Neural cell (in vitro differentiated cells): ENCODE data around the gene FHL2. TPM values are rescaled to one million over a fixed set of nuclear protein-coding genes. Genes with fewer than 3 reads are reported as not detected.

Experiments
- H2AFZ ChIP-seq: fragments of 200-600, 300-800 bp; sonication (generic), shearing (Covaris generic); 2 replicates; pipeline ENCODE4 v1.6.0; 2014; ENCODE audit warnings: low read depth, mild to moderate bottlenecking, antibody characterized with exemption, low read length, moderate library complexity
- H3F3A ChIP-seq: fragments of 200-600 bp; shearing (Covaris generic); 2 replicates; pipeline ENCODE4 v1.6.1; 2016; ENCODE audit warnings: mild to moderate bottlenecking, moderate library complexity, mixed read lengths, antibody characterized with exemption, low read length; ENCODE audit not compliant: insufficient read depth, poor library complexity, severe bottlenecking
- H3K27ac ChIP-seq: fragments of 200-600, 300-800 bp; sonication (generic), shearing (Covaris generic); 2 replicates; pipeline ENCODE4 v1.5.1; 2014; ENCODE audit warnings: mild to moderate bottlenecking, low read length, moderate library complexity
- H3K27me3 ChIP-seq: fragments of 300-800, 200-600 bp; sonication (generic), shearing (Covaris generic); 2 replicates; pipeline ENCODE4 v1.6.0; 2014; ENCODE audit warnings: mild to moderate bottlenecking, low read depth, low read length, moderate library complexity; ENCODE audit not compliant: insufficient read depth
- H3K36me3 ChIP-seq: fragments of 300-800, 200-600 bp; sonication (generic), shearing (Covaris generic); 2 replicates; pipeline ENCODE4 v1.5.1; 2014; ENCODE audit warnings: mild to moderate bottlenecking, antibody characterized with exemption, low read length, moderate library complexity; ENCODE audit not compliant: insufficient read depth
- H3K4me2 ChIP-seq: fragments of 300-800, 200-600 bp; sonication (generic), shearing (Covaris generic); 2 replicates; pipeline ENCODE4 v1.6.0; 2014; ENCODE audit warnings: mild to moderate bottlenecking, low read length
- H3K4me3 ChIP-seq: fragments of 300-800, 200-600 bp; sonication (generic), shearing (Covaris generic); 2 replicates; pipeline ENCODE4 v1.5.1; 2014; ENCODE audit warnings: mild to moderate bottlenecking, low read length, moderate library complexity
- H3K79me2 ChIP-seq: fragments of 200-600 bp; shearing (Covaris generic); replicated peaks from 2 replicates; pipeline ENCODE4 v1.6.0; 2014; ENCODE audit warnings: mild to moderate bottlenecking, low read length, moderate library complexity; ENCODE audit not compliant: insufficient read depth
- H3K9ac ChIP-seq: fragments of 300-800, 200-600 bp; sonication (generic), shearing (Covaris generic); 2 replicates; pipeline ENCODE4 v1.6.1; 2016; ENCODE audit warnings: mild to moderate bottlenecking, low read length, mixed read lengths
- H3K9me2 ChIP-seq: fragments of 200-600 bp; shearing (Covaris generic); 2 replicates; pipeline ENCODE4 v1.6.1; 2016; ENCODE audit warnings: mild to moderate bottlenecking, low read length, mixed read lengths; ENCODE audit not compliant: insufficient read depth
- H3K9me3 ChIP-seq: fragments of 200-600, 300-800 bp; sonication (generic), shearing (Covaris generic); 2 replicates; pipeline ENCODE4 v1.6.1; 2016; ENCODE audit warnings: mild to moderate bottlenecking, mixed run types, low read length, moderate library complexity, mixed read lengths
- H4K20me1 ChIP-seq: fragments of 200-600 bp; shearing (Covaris generic); 2 replicates; pipeline ENCODE4 v1.6.1; 2016; ENCODE audit warnings: mild to moderate bottlenecking, mixed run types; ENCODE audit not compliant: insufficient read depth
- EP300 ChIP-seq: fragments of 450-650 bp; conservative IDR thresholded peaks from 2 replicates; pipeline ENCODE4 v1.6.1; 2014; ENCODE audit warnings: antibody characterized with exemption, mild to moderate bottlenecking, moderate library complexity; ENCODE audit not compliant: poor library complexity, severe bottlenecking
- EZH2 ChIP-seq: fragments of 200-600, 300-800 bp; shearing (Covaris generic), sonication (generic); IDR thresholded peaks from 2 replicates; pipeline ENCODE4 v1.6.1; 2014; ENCODE audit warnings: antibody characterized with exemption, low read length, borderline replicate concordance, mild to moderate bottlenecking; ENCODE audit not compliant: insufficient read depth, poor library complexity, severe bottlenecking
- MXI1 ChIP-seq: fragments of 450-650 bp; conservative IDR thresholded peaks from 2 replicates; pipeline ENCODE4 v1.6.1; 2014; ENCODE audit warnings: antibody characterized with exemption, mild to moderate bottlenecking; ENCODE audit not compliant: poor library complexity, severe bottlenecking
- POLR2AphosphoS5 ChIP-seq: IDR thresholded peaks from 2 replicates; pipeline ENCODE4 v1.6.1; 2012
- RAD21 ChIP-seq: fragments of 450-650 bp; conservative IDR thresholded peaks from 2 replicates; pipeline ENCODE4 v1.6.1; 2014; ENCODE audit warnings: antibody characterized with exemption, mild to moderate bottlenecking, moderate library complexity
- SMC3 ChIP-seq: fragments of 450-650 bp; conservative IDR thresholded peaks from 2 replicates; pipeline ENCODE4 v1.6.1; 2014; ENCODE audit warnings: antibody characterized with exemption, mild to moderate bottlenecking, moderate library complexity; ENCODE audit not compliant: poor library complexity
- TAF1 ChIP-seq: IDR thresholded peaks from 2 replicates; pipeline ENCODE4 v1.6.1; 2012; ENCODE audit warnings: low read depth
- polyA plus RNA-seq: library from polyadenylated mRNA; depleted of rRNA; stranded (reverse); fragments of >200 nt; gene quantifications from 2 replicates; pipeline ENCODE4 v1.2.3, GENCODE V29; 2014
- TF ChIP-seq, protein P1 (sequence below): fragments of 450-650 bp; IDR thresholded peaks from 2 replicates; pipeline ENCODE4 v1.5.1; 2014; ENCODE audit warnings: antibody characterized with exemption, mild to moderate bottlenecking, moderate library complexity; ENCODE audit not compliant: poor library complexity, severe bottlenecking
- TF ChIP-seq, protein P2 (sequence below): IDR thresholded peaks from 2 replicates; pipeline ENCODE4 v1.6.1; 2012; ENCODE audit warnings: borderline replicate concordance

Gene FHL2
- polyA plus RNA-seq, 1 donor from 2014 or later: 3.5 TPM

DNA sequence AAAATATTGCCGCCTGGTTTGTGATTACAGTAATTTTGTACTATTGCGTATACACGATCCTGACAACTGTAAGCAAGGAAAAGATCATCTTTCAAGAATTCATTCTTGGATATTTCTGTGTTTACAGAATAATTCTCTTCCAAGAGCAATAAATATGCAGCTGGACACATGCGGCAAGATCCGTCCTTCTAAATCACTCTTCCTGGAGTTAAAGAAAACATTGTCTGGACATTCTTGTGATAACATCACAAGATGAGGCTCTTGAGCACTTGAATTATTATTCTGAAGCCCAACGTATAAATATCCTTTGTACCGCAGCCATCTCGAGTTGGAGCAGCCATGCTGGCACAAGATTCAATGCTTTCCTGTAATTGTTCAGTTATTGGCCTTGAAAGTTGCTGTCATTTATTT is 9.9 kb downstream of the FHL2 start:
- no peaks in the 10 kb centered on the region for H3K27me3 ChIP-seq
- H3K9ac ChIP-seq: no peak overlapping the region
- no peaks in the 10 kb centered on the region for H3K9me2 ChIP-seq
- H3K4me2 ChIP-seq: no peak overlapping the region
- H3K27ac ChIP-seq: no peak overlapping the region
- H2AFZ ChIP-seq: no peak overlapping the region
- no peak for TF ChIP-seq POLR2AphosphoS5
- TF ChIP-seq EZH2: no peak
- no peak for TF ChIP-seq TAF1
- no peak for TF ChIP-seq SMC3
- no peak for TF ChIP-seq EP300
- TF ChIP-seq, protein P1, sequence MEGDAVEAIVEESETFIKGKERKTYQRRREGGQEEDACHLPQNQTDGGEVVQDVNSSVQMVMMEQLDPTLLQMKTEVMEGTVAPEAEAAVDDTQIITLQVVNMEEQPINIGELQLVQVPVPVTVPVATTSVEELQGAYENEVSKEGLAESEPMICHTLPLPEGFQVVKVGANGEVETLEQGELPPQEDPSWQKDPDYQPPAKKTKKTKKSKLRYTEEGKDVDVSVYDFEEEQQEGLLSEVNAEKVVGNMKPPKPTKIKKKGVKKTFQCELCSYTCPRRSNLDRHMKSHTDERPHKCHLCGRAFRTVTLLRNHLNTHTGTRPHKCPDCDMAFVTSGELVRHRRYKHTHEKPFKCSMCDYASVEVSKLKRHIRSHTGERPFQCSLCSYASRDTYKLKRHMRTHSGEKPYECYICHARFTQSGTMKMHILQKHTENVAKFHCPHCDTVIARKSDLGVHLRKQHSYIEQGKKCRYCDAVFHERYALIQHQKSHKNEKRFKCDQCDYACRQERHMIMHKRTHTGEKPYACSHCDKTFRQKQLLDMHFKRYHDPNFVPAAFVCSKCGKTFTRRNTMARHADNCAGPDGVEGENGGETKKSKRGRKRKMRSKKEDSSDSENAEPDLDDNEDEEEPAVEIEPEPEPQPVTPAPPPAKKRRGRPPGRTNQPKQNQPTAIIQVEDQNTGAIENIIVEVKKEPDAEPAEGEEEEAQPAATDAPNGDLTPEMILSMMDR: no peak
- TF ChIP-seq RAD21: no peak
- no peak for TF ChIP-seq MXI1
- TF ChIP-seq, protein P2, sequence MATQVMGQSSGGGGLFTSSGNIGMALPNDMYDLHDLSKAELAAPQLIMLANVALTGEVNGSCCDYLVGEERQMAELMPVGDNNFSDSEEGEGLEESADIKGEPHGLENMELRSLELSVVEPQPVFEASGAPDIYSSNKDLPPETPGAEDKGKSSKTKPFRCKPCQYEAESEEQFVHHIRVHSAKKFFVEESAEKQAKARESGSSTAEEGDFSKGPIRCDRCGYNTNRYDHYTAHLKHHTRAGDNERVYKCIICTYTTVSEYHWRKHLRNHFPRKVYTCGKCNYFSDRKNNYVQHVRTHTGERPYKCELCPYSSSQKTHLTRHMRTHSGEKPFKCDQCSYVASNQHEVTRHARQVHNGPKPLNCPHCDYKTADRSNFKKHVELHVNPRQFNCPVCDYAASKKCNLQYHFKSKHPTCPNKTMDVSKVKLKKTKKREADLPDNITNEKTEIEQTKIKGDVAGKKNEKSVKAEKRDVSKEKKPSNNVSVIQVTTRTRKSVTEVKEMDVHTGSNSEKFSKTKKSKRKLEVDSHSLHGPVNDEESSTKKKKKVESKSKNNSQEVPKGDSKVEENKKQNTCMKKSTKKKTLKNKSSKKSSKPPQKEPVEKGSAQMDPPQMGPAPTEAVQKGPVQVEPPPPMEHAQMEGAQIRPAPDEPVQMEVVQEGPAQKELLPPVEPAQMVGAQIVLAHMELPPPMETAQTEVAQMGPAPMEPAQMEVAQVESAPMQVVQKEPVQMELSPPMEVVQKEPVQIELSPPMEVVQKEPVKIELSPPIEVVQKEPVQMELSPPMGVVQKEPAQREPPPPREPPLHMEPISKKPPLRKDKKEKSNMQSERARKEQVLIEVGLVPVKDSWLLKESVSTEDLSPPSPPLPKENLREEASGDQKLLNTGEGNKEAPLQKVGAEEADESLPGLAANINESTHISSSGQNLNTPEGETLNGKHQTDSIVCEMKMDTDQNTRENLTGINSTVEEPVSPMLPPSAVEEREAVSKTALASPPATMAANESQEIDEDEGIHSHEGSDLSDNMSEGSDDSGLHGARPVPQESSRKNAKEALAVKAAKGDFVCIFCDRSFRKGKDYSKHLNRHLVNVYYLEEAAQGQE: no peak
- no peak overlapping the region for H3K4me3 ChIP-seq
- H4K20me1 ChIP-seq: no peaks in the 10 kb centered on the region
- H3K9me3 ChIP-seq: no peaks in the 10 kb centered on the region
- H3K36me3 ChIP-seq: no peaks in the 10 kb centered on the region
- no peaks in the 10 kb centered on the region for H3F3A ChIP-seq
- no peaks in the 10 kb centered on the region for H3K79me2 ChIP-seq

- Histone ChIP-seq H3K79me2 (no peaks in the 10 kb centered on the region), H3K4me2 (no peak overlapping the region), H4K20me1 (no peaks in the 10 kb centered on the region)
Measured at GRCh38 chr2:105387225-105387624, 11.6 kb downstream of the FHL2 start.

More at GRCh38 chr2:105387225-105387624, 11.6 kb downstream of the FHL2 start:
- Histone ChIP-seq H2AFZ (no peak overlapping the region), H3K9ac (no peak overlapping the region), H3K4me3 (no peak overlapping the region), H3K27ac (no peak overlapping the region), H3F3A (no peaks in the 10 kb centered on the region), H3K36me3 (no peaks in the 10 kb centered on the region), H3K9me2 (no peaks in the 10 kb centered on the region), H3K9me3 (no peaks in the 10 kb centered on the region), H3K27me3 (no peaks in the 10 kb centered on the region)
- TF ChIP-seq, protein P1: no peak
- no peak for TF ChIP-seq TAF1
- no peak for TF ChIP-seq POLR2AphosphoS5
- TF ChIP-seq SMC3: no peak
- TF ChIP-seq EZH2: no peak
- TF ChIP-seq RAD21: no peak
- TF ChIP-seq EP300: no peak
- no peak for TF ChIP-seq MXI1
- TF ChIP-seq, protein P2: no peak
